ENCODE measurements around the gene PKD1.

- TF ChIP-seq GATA3 (IDR thresholded peaks at IDR 0.05; ENCODE audit: low read depth, low read length): no peak
- no peak for TF ChIP-seq GATA2 (IDR thresholded peaks at IDR 0.05; ENCODE audit: low read depth, low read length)
Observed at GRCh38 chr16:2078096-2078495, 57.6 kb downstream of the PKD1 start.
